OCI-LY7 (cell line): ENCODE results near the gene PAK1. TPM values are rescaled to one million over a fixed set of nuclear protein-coding genes. Genes with fewer than 3 reads are reported as not detected.

Source experiments
- BruUV-seq: library from RNA; stranded (reverse); fragments of 400-500 nt; replicated peaks from 2 replicates; lab custom pipeline; 2021; lab: Mats Ljungman, UMichigan
- CTCF ChIA-PET: fragments of 300-600 bp; sonication (Branson Sonifier 250); formaldehyde crosslinking; loops from one replicate; lab custom pipeline; 2022; ENCODE audit warnings: antibody characterized with exemption; ENCODE audit not compliant: unreplicated experiment; lab: Charles Lee
- POLR2A ChIA-PET: fragments of 300-600 bp; sonication (Branson Sonifier 250); formaldehyde crosslinking; loops from one replicate; lab custom pipeline; 2022; ENCODE audit warnings: antibody characterized with exemption; lab: Charles Lee
- DNase-seq: peaks from one replicate; pipeline ENCODE4 v3.0.0-alpha.2; 2015; ENCODE audit warnings: low spot score
- H2AFZ ChIP-seq: fragments of 200-600 bp; sonication (generic), shearing (Covaris generic); 2 replicates; pipeline ENCODE4 v1.6.1; 2014; ENCODE audit warnings: mild to moderate bottlenecking, antibody characterized with exemption, low read length, moderate library complexity
- H3K27ac ChIP-seq: fragments of 200-600 bp; sonication (generic); 2 replicates; pipeline ENCODE4 v1.5.1; 2014; ENCODE audit warnings: mixed run types, low read depth, mild to moderate bottlenecking, moderate library complexity, low read length, inconsistent platforms; ENCODE audit not compliant: poor library complexity, severe bottlenecking
- H3K36me3 ChIP-seq: fragments of 200-600 bp; sonication (generic); 2 replicates; pipeline ENCODE4 v1.6.1; 2014; ENCODE audit warnings: mild to moderate bottlenecking, antibody characterized with exemption, low read length, moderate library complexity, mixed read lengths; ENCODE audit not compliant: insufficient read depth
- H3K4me1 ChIP-seq: fragments of 200-600 bp; sonication (generic); 2 replicates; pipeline ENCODE4 v1.5.1; 2014; ENCODE audit warnings: mild to moderate bottlenecking, low read length; ENCODE audit not compliant: insufficient read depth, poor library complexity, severe bottlenecking
- H3K4me2 ChIP-seq: fragments of 200-600 bp; sonication (generic); 2 replicates; pipeline ENCODE4 v1.6.1; 2014; ENCODE audit warnings: mild to moderate bottlenecking, low read length
- H3K4me3 ChIP-seq: fragments of 200-600 bp; sonication (generic); 2 replicates; pipeline ENCODE4 v1.5.1; 2014; ENCODE audit warnings: mild to moderate bottlenecking, low read depth, low read length; ENCODE audit not compliant: poor library complexity, severe bottlenecking
- H3K79me2 ChIP-seq: fragments of 200-600 bp; sonication (generic); 2 replicates; pipeline ENCODE4 v1.6.1; 2016; ENCODE audit warnings: low read depth, mild to moderate bottlenecking, low read length, moderate library complexity, mixed read lengths; ENCODE audit not compliant: insufficient read depth
- H3K9me2 ChIP-seq: fragments of 200-600 bp; sonication (generic); 2 replicates; pipeline ENCODE4 v1.6.1; 2016; ENCODE audit warnings: mild to moderate bottlenecking, low read length, mixed read lengths; ENCODE audit not compliant: insufficient read depth
- H3K9me3 ChIP-seq: fragments of 200-600 bp; sonication (generic); 2 replicates; pipeline ENCODE4 v1.6.1; 2014; ENCODE audit warnings: mild to moderate bottlenecking, mixed run types, low read length, mixed read lengths
- H4K20me1 ChIP-seq: fragments of 200-600 bp; sonication (generic); 2 replicates; pipeline ENCODE4 v1.6.1; 2014; ENCODE audit warnings: mild to moderate bottlenecking, antibody characterized with exemption, low read length, moderate library complexity, mixed read lengths; ENCODE audit not compliant: insufficient read depth
- CTCF ChIP-seq: fragments of 200-600 bp; sonication (generic); conservative IDR thresholded peaks from 2 replicates; pipeline ENCODE4 v1.5.1; 2014; ENCODE audit warnings: mild to moderate bottlenecking, antibody characterized with exemption, low read length, moderate library complexity, mixed read lengths
- EZH2phosphoT487 ChIP-seq: fragments of 200-600 bp; sonication (generic); IDR thresholded peaks from 2 replicates; pipeline ENCODE4 v1.6.1; 2018; ENCODE audit warnings: low read depth, borderline replicate concordance, mild to moderate bottlenecking, mixed run types, antibody characterized with exemption, low read length, moderate library complexity, mixed read lengths
- intact Hi-C: fragments of 100-400 bp; cut with micrococcal nuclease; formaldehyde crosslinking; loops from one replicate; pipeline ENCODE4 v1.10.0; 2022; ENCODE audit not compliant: unreplicated experiment
- total RNA-seq, 2 experiments: library from RNA; depleted of rRNA in 1 of 2; stranded (reverse); fragments of >200 nt in 1 of 2; shearing (Covaris generic) in 1 of 2; gene quantifications; 2 replicates each; pipeline ENCODE4 v1.2.3, GENCODE V29; 2014 to 2022

PAK1 gene
- total RNA-seq, 2 experiments from 2014 or later = 1.0 to 3.4 TPM

- ChIA-PET POLR2A (no interaction called here), CTCF (no interaction called here)
- intact Hi-C loops = no loop called here
- Histone ChIP-seq H3K27ac (no peak overlapping the region), H4K20me1 (no peaks in the 10 kb centered on the region), H3K4me2 (no peak overlapping the region), H3K36me3 (no peaks in the 10 kb centered on the region), H3K9me3 (no peaks in the 10 kb centered on the region), H3K4me1 (no peaks in the 10 kb centered on the region), H3K4me3 (no peak overlapping the region), H3K9me2 (no peaks in the 10 kb centered on the region), H2AFZ (no peak overlapping the region), H3K79me2 (no peaks in the 10 kb centered on the region)
- no peak for DNase-seq
- no TSS peak for BruUV-seq
- no peak for TF ChIP-seq CTCF
- TF ChIP-seq EZH2phosphoT487 = no peak
Observed at GRCh38 chr11:77503006-77503405, 29.1 kb upstream of the PAK1 start.

- BruUV-seq = no TSS peak
- no peak overlapping the region for H3K27ac ChIP-seq
- H3K4me1 ChIP-seq = no peaks in the 10 kb centered on the region
- H3K4me2 ChIP-seq = no peak overlapping the region
- no peaks in the 10 kb centered on the region for H3K79me2 ChIP-seq
- H3K9me3 ChIP-seq = no peaks in the 10 kb centered on the region
- ChIA-PET CTCF (no interaction called here), POLR2A (no interaction called here)
- intact Hi-C loops = no loop called here
- no peaks in the 10 kb centered on the region for H3K36me3 ChIP-seq
- no peak overlapping the region for H2AFZ ChIP-seq
- no peak for TF ChIP-seq EZH2phosphoT487
- TF ChIP-seq CTCF = no peak
- H3K9me2 ChIP-seq = no peaks in the 10 kb centered on the region
- DNase-seq = no peak
- H3K4me3 ChIP-seq = no peak overlapping the region
- no peaks in the 10 kb centered on the region for H4K20me1 ChIP-seq
Observed at GRCh38 chr11:77502346-77502905, 28.5 kb upstream of the PAK1 start.

- H3K36me3 ChIP-seq = no peaks in the 10 kb centered on the region
- no peaks in the 10 kb centered on the region for H3K4me1 ChIP-seq
- DNase-seq = no peak
- no peaks in the 10 kb centered on the region for H3K79me2 ChIP-seq
- BruUV-seq = no TSS peak
- no peaks in the 10 kb centered on the region for H4K20me1 ChIP-seq
- no peak overlapping the region for H2AFZ ChIP-seq
- H3K9me3 ChIP-seq = no peaks in the 10 kb centered on the region
- H3K9me2 ChIP-seq = no peaks in the 10 kb centered on the region
- POLR2A ChIA-PET = no interaction called here
- no peak for TF ChIP-seq CTCF
- TF ChIP-seq EZH2phosphoT487 = no peak
- H3K4me3 ChIP-seq = no peak overlapping the region
- H3K4me2 ChIP-seq = no peak overlapping the region
- CTCF ChIA-PET = no interaction called here
- intact Hi-C loops = no loop called here
- no peak overlapping the region for H3K27ac ChIP-seq
Observed at GRCh38 chr11:77501758-77502157, 27.9 kb upstream of the PAK1 start.
